ENCODE measurements around the gene THADA. TPM values are rescaled to one million over a fixed set of nuclear protein-coding genes. Genes with fewer than 3 reads are reported as not detected.

THADA gene
- total and polyA plus RNA-seq, 8 donors = 32.9 to 42.7 (median 37.2) TPM

GRCh38 chr2:43412114-43412753, 183.6 kb downstream of the THADA start:
- Histone ChIP-seq H3K27ac (no peak overlapping the region), H3K4me3 (no peak overlapping the region), H3K27me3 (no peaks in the 10 kb centered on the region), H3K36me3 (peaks cover 0 to 6% of the 10 kb centered on the region in 2 donors), H3K9me3 (no peaks in the 10 kb centered on the region), H3K4me1 (peaks cover 0 to 39% of the 10 kb centered on the region in 2 donors)
- ATAC-seq (peak; percentile 80), DNase-seq (no peak)
- intact Hi-C loops (cut with DNase I) = no loop called here
- TF ChIP-seq CTCF (IDR thresholded peaks at IDR 0.05) = no peak

- H3K4me1 ChIP-seq = peaks cover 0 to 30% of the 10 kb centered on the region in 2 donors
- DNase-seq (no peak), ATAC-seq (no peak)
- H3K27ac ChIP-seq = no peak overlapping the region
- H3K27me3 ChIP-seq = no peaks in the 10 kb centered on the region
- H3K4me3 ChIP-seq = no peak overlapping the region
- TF ChIP-seq CTCF (IDR thresholded peaks at IDR 0.05) = no peak
- H3K9me3 ChIP-seq = no peaks in the 10 kb centered on the region
- H3K36me3 ChIP-seq = peaks cover 0 to 6% of the 10 kb centered on the region in 2 donors
- intact Hi-C loops (cut with DNase I) = no loop called here
Observed at GRCh38 chr2:43410055-43410604, 185.7 kb downstream of the THADA start.

GRCh38 chr2:43408407-43409160, 187.3 kb downstream of the THADA start:
- no peak overlapping the region for H3K4me3 ChIP-seq
- H3K36me3 ChIP-seq = peaks cover 0 to under 1% of the 10 kb centered on the region in 2 donors
- intact Hi-C loops (cut with DNase I) = no loop called here
- peak overlapping the region; percentile 21 to 65 for H3K27ac ChIP-seq
- no peaks in the 10 kb centered on the region for H3K27me3 ChIP-seq
- TF ChIP-seq CTCF (IDR thresholded peaks at IDR 0.05) = no peak
- H3K4me1 ChIP-seq = peaks cover 0 to 22% of the 10 kb centered on the region in 2 donors
- DNase-seq (no peak), ATAC-seq (peak; percentile 77)
- H3K9me3 ChIP-seq = no peaks in the 10 kb centered on the region

- Histone ChIP-seq H3K4me3 (no peak overlapping the region), H3K4me1 (peaks cover 0 to 22% of the 10 kb centered on the region in 2 donors), H3K27ac (peak overlapping the region; percentile 21 to 65), H3K9me3 (no peaks in the 10 kb centered on the region), H3K27me3 (no peaks in the 10 kb centered on the region), H3K36me3 (no peaks in the 10 kb centered on the region)
- intact Hi-C loops (cut with DNase I) = no loop called here
- no peak for TF ChIP-seq CTCF (IDR thresholded peaks at IDR 0.05)
- no peak for DNase-seq
- ATAC-seq = peak; percentile 10
Observed at GRCh38 chr2:43407935-43408334, 187.9 kb downstream of the THADA start.

- intact Hi-C loops (cut with DNase I) = no loop called here
Observed at GRCh38 chr2:43406651-43407279, 189.1 kb downstream of the THADA start.

More at GRCh38 chr2:43406651-43407279, 189.1 kb downstream of the THADA start:
- no peak for DNase-seq
- no peak overlapping the region for H3K27ac ChIP-seq
- TF ChIP-seq CTCF (IDR thresholded peaks at IDR 0.05) = no peak
- H3K36me3 ChIP-seq = no peaks in the 10 kb centered on the region
- no peak for ATAC-seq
- H3K9me3 ChIP-seq = no peaks in the 10 kb centered on the region
- H3K27me3 ChIP-seq = no peaks in the 10 kb centered on the region
- peaks cover 0 to 22% of the 10 kb centered on the region in 2 donors for H3K4me1 ChIP-seq
- no peak overlapping the region for H3K4me3 ChIP-seq
